DMS79 treated with DMSO at 0.1 percent for 48 hours (cell line): ENCODE results near the gene TRIM48.
"Not testable (repeated sequence)": the region's sequence is repeated elsewhere in the genome, so short reads cannot be mapped to it uniquely, and the experiment has no call there.

Experiments
- DNase-seq: peaks from one replicate; lab custom pipeline; 2025; lab: John Stamatoyannopoulos, UW

Gene TRIM48

GRCh38 chr11:55261855-55262254 lies at the start of gene TRIM48:
Gene TRIM48, plus strand, starts transcription at chr11:55262155. Its CDS starts 113 bp downstream, at chr11:55262268.
- DNase-seq: not testable (repeated sequence)

- not testable (repeated sequence) for DNase-seq
Observed at GRCh38 chr11:55238316-55238715, 23.6 kb upstream of the TRIM48 start.

GRCh38 chr11:55263081-55263480 lies 1.1 kb downstream of the TRIM48 start:
- DNase-seq: no peak
